HCT116 (cell line): Measurements from ENCODE around the gene FBXL17. TPM values are rescaled to one million over a fixed set of nuclear protein-coding genes. Genes with fewer than 3 reads are reported as not detected.

ENCODE experiments used
- ATAC-seq: fragments of 200-7000 bp; cut with Tn5 transposase; 2 replicates; pipeline ENCODE4 v1.9.1; 2020; ENCODE audit warnings: mild to moderate bottlenecking, moderate library complexity
- BruUV-seq: library from RNA; stranded (reverse); fragments of 400-500 nt; replicated peaks from 2 replicates; lab custom pipeline; 2021; lab: Mats Ljungman, UMichigan
- CTCF ChIA-PET: fragments of 300-600 bp; sonication (Branson Sonifier 250); formaldehyde crosslinking; loops from one replicate; lab custom pipeline; 2021; ENCODE audit warnings: antibody characterized with exemption; lab: Charles Lee
- POLR2A ChIA-PET: fragments of 300-600, 350-600 bp; sonication (Branson Sonifier 250); formaldehyde crosslinking; loops from one replicate; lab custom pipeline; 2021; ENCODE audit warnings: antibody characterized with exemption; lab: Charles Lee
- RAD21 ChIA-PET, 2 experiments: fragments of 300-600 bp; sonication (Branson Sonifier 250); formaldehyde crosslinking; loops; one replicate each; lab custom pipeline; 2023; ENCODE audit warnings: low total read pairs in 2 of 2; ENCODE audit not compliant: uncharacterized antibody in 2 of 2, unreplicated experiment in 2 of 2, low non-redundant PET in 1 of 2; lab: Charles Lee
- DNase-seq: peaks from one replicate; pipeline ENCODE4 v3.0.0-alpha.2; 2010; ENCODE audit warnings: low read depth, low spot score
- H2AFZ ChIP-seq: fragments of 200-600 bp; shearing (Covaris generic), sonication (generic); 2 replicates; pipeline ENCODE4 v1.6.1; 2017; ENCODE audit warnings: low read depth, mixed run types, mixed read lengths, antibody characterized with exemption, low read length; ENCODE audit not compliant: poor library complexity, severe bottlenecking
- H3K27ac ChIP-seq: 2 replicates; pipeline ENCODE4 v1.5.1; 2012; ENCODE audit warnings: low read depth, low read length
- H3K27me3 ChIP-seq: fragments of 200-600 bp; sonication (generic); 2 replicates; pipeline ENCODE4 v1.6.1; 2016; ENCODE audit warnings: mixed run types, low read length, mixed read lengths; ENCODE audit not compliant: insufficient read depth
- H3K36me3 ChIP-seq, 2 experiments: fragments of 200-500 bp in 1 of 2; fragments of 200-600 bp in 1 of 2; sonication (Bioruptor generic) in 1 of 2; sonication (generic) in 1 of 2; 2 replicates each; pipeline versions ENCODE4 v1.5.1 to v1.6.1; 2014 to 2016; ENCODE audit warnings: low read length in 2 of 2, inconsistent platforms in 1 of 2, mixed read lengths in 1 of 2, mixed run types in 1 of 2; ENCODE audit not compliant: insufficient read depth in 2 of 2, control insufficient read depth in 1 of 2
- H3K4me1 ChIP-seq, 2 experiments: fragments of 200-600 bp in 1 of 2; sonication (generic) in 1 of 2; 2 replicates each; pipeline versions ENCODE4 v1.5.1 to v1.6.1; 2012 to 2017; ENCODE audit warnings: low read length in 2 of 2, inconsistent platforms in 1 of 2, mild to moderate bottlenecking in 1 of 2, mixed read lengths in 1 of 2, mixed run types in 1 of 2, moderate library complexity in 1 of 2; ENCODE audit not compliant: insufficient read depth in 2 of 2, control insufficient read depth in 1 of 2
- H3K4me2 ChIP-seq: fragments of 200-600 bp; sonication (generic); 2 replicates; pipeline ENCODE4 v1.6.1; 2017; ENCODE audit warnings: mixed run types, low read length, mixed read lengths
- H3K4me3 ChIP-seq, 2 experiments: fragments of 200-600 bp in 1 of 2; sonication (generic) in 1 of 2; replicated peaks in 1 of 2; 2 replicates each; pipeline ENCODE4 v1.5.1; 2011 to 2016; ENCODE audit warnings: low read length in 2 of 2, control low read depth in 1 of 2, low read depth in 1 of 2, mild to moderate bottlenecking in 1 of 2, mixed read lengths in 1 of 2, mixed run types in 1 of 2
- H3K79me2 ChIP-seq: fragments of 200-600 bp; sonication (generic); 2 replicates; pipeline ENCODE4 v1.6.1; 2017; ENCODE audit warnings: mild to moderate bottlenecking, mixed run types, low read length, moderate library complexity, mixed read lengths; ENCODE audit not compliant: insufficient read depth
- H3K9ac ChIP-seq: fragments of 200-600 bp; sonication (generic); 2 replicates; pipeline ENCODE4 v1.6.1; 2016; ENCODE audit warnings: low read length, mixed read lengths
- H3K9me2 ChIP-seq: fragments of 200-600 bp; sonication (generic), shearing (Covaris generic); 2 replicates; pipeline ENCODE4 v1.6.1; 2017; ENCODE audit warnings: mixed run types, mild to moderate bottlenecking, moderate library complexity; ENCODE audit not compliant: insufficient read depth
- H3K9me3 ChIP-seq, 2 experiments: fragments of 200-500 bp in 1 of 2; fragments of 200-600 bp in 1 of 2; sonication (Bioruptor generic) in 1 of 2; sonication (generic) in 1 of 2; 2 replicates each; pipeline ENCODE4 v1.6.1; 2014 to 2017; ENCODE audit warnings: low read length in 2 of 2, mixed read lengths in 2 of 2, inconsistent platforms in 1 of 2, low read depth in 1 of 2, mild to moderate bottlenecking in 1 of 2, mixed run types in 1 of 2, moderate library complexity in 1 of 2; ENCODE audit not compliant: control insufficient read depth in 1 of 2, insufficient read depth in 1 of 2
- H4K20me1 ChIP-seq: fragments of 200-600 bp; sonication (generic), shearing (Covaris generic); 2 replicates; pipeline ENCODE4 v1.6.1; 2017; ENCODE audit warnings: mixed run types, mild to moderate bottlenecking, moderate library complexity; ENCODE audit not compliant: insufficient read depth
- CBX3 ChIP-seq: IDR thresholded peaks from 2 replicates; pipeline ENCODE4 v1.6.1; 2012; ENCODE audit warnings: low read depth
- CEBPB ChIP-seq: IDR thresholded peaks from 2 replicates; pipeline ENCODE4 v1.6.1; 2012; ENCODE audit warnings: low read depth
- EGR1 ChIP-seq: IDR thresholded peaks from 2 replicates; pipeline ENCODE4 v1.6.1; 2012; ENCODE audit warnings: low read depth
- EZH2phosphoT487 ChIP-seq: fragments of 200-600 bp; IDR thresholded peaks from 2 replicates; pipeline ENCODE4 v1.6.1; 2018; ENCODE audit warnings: antibody characterized with exemption, borderline replicate concordance
- FOSL1 ChIP-seq: IDR thresholded peaks from 2 replicates; pipeline ENCODE4 v1.6.1; 2012; ENCODE audit warnings: low read depth
- JUND ChIP-seq: IDR thresholded peaks from 2 replicates; pipeline ENCODE4 v1.6.1; 2012
- POLR2A ChIP-seq: IDR thresholded peaks from 2 replicates; pipeline ENCODE4 v1.7.0; 2011; ENCODE audit warnings: borderline replicate concordance; ENCODE audit not compliant: insufficient read depth, insufficient read length; ENCODE audit errors: extremely low read depth
- POLR2AphosphoS5 ChIP-seq: IDR thresholded peaks from 2 replicates; pipeline ENCODE4 v1.6.1; 2011; ENCODE audit warnings: mild to moderate bottlenecking, low read depth, low read length, moderate library complexity
- RAD21 ChIP-seq: IDR thresholded peaks from 2 replicates; pipeline ENCODE4 v1.6.1; 2012; ENCODE audit warnings: low read depth, mild to moderate bottlenecking
- SIN3A ChIP-seq: IDR thresholded peaks from 2 replicates; pipeline ENCODE4 v1.6.1; 2012; ENCODE audit warnings: low read depth
- SP1 ChIP-seq: IDR thresholded peaks from 2 replicates; pipeline ENCODE4 v1.6.1; 2012; ENCODE audit warnings: low read depth
- YY1 ChIP-seq: IDR thresholded peaks from 2 replicates; pipeline ENCODE4 v1.6.1; 2011; ENCODE audit warnings: low read length, low read depth, moderate library complexity, mild to moderate bottlenecking; ENCODE audit not compliant: insufficient replicate concordance; ENCODE audit errors: extremely low read depth
- ZFX ChIP-seq: fragments of 450-650 bp; IDR thresholded peaks from 2 replicates; pipeline ENCODE4 v1.6.1; 2017
- intact Hi-C: fragments of 100-400 bp; cut with micrococcal nuclease; formaldehyde crosslinking; loops from 2 replicates; pipeline ENCODE4 v1.10.0; 2022
- total RNA-seq: library from RNA; stranded (reverse); gene quantifications from one replicate; pipeline ENCODE4 v1.2.1, GENCODE V29; 2021; ENCODE audit not compliant: unreplicated experiment
- TF ChIP-seq, protein P1 (sequence below): IDR thresholded peaks from 2 replicates; pipeline ENCODE4 v1.6.1; 2011; ENCODE audit warnings: mild to moderate bottlenecking, low read length, moderate library complexity; ENCODE audit not compliant: insufficient replicate concordance; ENCODE audit errors: extremely low read depth
- TF ChIP-seq, protein P2 (sequence below): IDR thresholded peaks from 2 replicates; pipeline ENCODE4 v1.6.1; 2012
- TF ChIP-seq, protein P3 (sequence below), 3 experiments: fragments of 200-600 bp in 1 of 3; sonication (generic) in 1 of 3; IDR thresholded peaks in 2 of 3; conservative IDR thresholded peaks in 1 of 3; 2 replicates each; pipeline ENCODE4 v1.5.1; 2012 to 2017; ENCODE audit warnings: low read depth in 2 of 3, low read length in 2 of 3, antibody characterized with exemption in 1 of 3, borderline replicate concordance in 1 of 3, control low read depth in 1 of 3, mild to moderate bottlenecking in 1 of 3, mixed read lengths in 1 of 3, mixed run types in 1 of 3, moderate library complexity in 1 of 3; ENCODE audit not compliant: insufficient read depth in 1 of 3
- TF ChIP-seq, protein P4 (sequence below): IDR thresholded peaks from 2 replicates; pipeline ENCODE4 v1.6.1; 2012; ENCODE audit warnings: low read depth
- TF ChIP-seq, protein P5 (sequence below): IDR thresholded peaks from 2 replicates; pipeline ENCODE4 v1.6.1; 2012

The FBXL17 gene
- total RNA-seq, 1 experiment from 2014 or later: 9.4 TPM

DNA sequence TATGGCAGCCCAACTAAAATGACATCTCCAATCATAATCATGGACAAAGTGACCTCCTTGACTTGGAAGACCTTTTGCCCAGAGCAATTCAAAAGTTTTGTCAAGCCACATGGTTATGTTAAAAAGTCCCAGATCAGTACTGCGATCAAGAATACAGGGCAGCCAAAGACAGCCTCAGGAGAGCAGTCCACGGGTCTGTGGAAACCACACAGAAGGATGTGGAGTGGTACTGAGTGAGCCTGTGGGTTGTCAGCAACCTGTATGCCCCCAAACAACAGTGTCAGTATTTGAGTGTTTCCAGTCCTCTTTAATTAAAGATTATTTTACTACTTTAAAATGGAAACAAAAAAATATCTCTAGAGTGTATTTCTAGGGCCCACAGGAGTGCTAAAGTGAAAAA, 365.8 kb downstream of the FBXL17 start:
- Histone ChIP-seq H3K4me2 (no peak overlapping the region), H3K36me3 (no peaks in the 10 kb centered on the region), H3K4me3 (no peak overlapping the region), H4K20me1 (no peaks in the 10 kb centered on the region), H3K27me3 (no peaks in the 10 kb centered on the region), H3K9ac (no peak overlapping the region), H3K9me3 (no peaks in the 10 kb centered on the region), H3K9me2 (no peaks in the 10 kb centered on the region), H3K4me1 (no peaks in the 10 kb centered on the region), H3K27ac (no peak overlapping the region), H2AFZ (no peak overlapping the region), H3K79me2 (no peaks in the 10 kb centered on the region)
- ATAC-seq (no peak), DNase-seq (no peak)
- POLR2A ChIA-PET: no interaction called here
- BruUV-seq: no TSS peak
- RAD21 ChIA-PET: no interaction called here
- intact Hi-C loops: no loop called here
- CTCF ChIA-PET: no interaction called here
- no peak for TF ChIP-seq POLR2A
- TF ChIP-seq, protein P1, sequence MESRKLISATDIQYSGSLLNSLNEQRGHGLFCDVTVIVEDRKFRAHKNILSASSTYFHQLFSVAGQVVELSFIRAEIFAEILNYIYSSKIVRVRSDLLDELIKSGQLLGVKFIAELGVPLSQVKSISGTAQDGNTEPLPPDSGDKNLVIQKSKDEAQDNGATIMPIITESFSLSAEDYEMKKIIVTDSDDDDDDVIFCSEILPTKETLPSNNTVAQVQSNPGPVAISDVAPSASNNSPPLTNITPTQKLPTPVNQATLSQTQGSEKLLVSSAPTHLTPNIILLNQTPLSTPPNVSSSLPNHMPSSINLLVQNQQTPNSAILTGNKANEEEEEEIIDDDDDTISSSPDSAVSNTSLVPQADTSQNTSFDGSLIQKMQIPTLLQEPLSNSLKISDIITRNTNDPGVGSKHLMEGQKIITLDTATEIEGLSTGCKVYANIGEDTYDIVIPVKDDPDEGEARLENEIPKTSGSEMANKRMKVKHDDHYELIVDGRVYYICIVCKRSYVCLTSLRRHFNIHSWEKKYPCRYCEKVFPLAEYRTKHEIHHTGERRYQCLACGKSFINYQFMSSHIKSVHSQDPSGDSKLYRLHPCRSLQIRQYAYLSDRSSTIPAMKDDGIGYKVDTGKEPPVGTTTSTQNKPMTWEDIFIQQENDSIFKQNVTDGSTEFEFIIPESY: no peak
- no peak for TF ChIP-seq JUND
- no peak for TF ChIP-seq FOSL1
- no peak for TF ChIP-seq YY1
- TF ChIP-seq, protein P2, sequence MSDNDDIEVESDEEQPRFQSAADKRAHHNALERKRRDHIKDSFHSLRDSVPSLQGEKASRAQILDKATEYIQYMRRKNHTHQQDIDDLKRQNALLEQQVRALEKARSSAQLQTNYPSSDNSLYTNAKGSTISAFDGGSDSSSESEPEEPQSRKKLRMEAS: no peak
- TF ChIP-seq EGR1: no peak
- no peak for TF ChIP-seq ZFX
- TF ChIP-seq, protein P3, sequence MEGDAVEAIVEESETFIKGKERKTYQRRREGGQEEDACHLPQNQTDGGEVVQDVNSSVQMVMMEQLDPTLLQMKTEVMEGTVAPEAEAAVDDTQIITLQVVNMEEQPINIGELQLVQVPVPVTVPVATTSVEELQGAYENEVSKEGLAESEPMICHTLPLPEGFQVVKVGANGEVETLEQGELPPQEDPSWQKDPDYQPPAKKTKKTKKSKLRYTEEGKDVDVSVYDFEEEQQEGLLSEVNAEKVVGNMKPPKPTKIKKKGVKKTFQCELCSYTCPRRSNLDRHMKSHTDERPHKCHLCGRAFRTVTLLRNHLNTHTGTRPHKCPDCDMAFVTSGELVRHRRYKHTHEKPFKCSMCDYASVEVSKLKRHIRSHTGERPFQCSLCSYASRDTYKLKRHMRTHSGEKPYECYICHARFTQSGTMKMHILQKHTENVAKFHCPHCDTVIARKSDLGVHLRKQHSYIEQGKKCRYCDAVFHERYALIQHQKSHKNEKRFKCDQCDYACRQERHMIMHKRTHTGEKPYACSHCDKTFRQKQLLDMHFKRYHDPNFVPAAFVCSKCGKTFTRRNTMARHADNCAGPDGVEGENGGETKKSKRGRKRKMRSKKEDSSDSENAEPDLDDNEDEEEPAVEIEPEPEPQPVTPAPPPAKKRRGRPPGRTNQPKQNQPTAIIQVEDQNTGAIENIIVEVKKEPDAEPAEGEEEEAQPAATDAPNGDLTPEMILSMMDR (IDR thresholded peaks at IDR 0.05 in 2 of 3, conservative IDR thresholded peaks at IDR 0.05 in 1 of 3; ENCODE audit: borderline replicate concordance in 1 of 3, insufficient read depth in 1 of 3, low read depth in 2 of 3, low read length in 2 of 3): no peak
- TF ChIP-seq, protein P4, sequence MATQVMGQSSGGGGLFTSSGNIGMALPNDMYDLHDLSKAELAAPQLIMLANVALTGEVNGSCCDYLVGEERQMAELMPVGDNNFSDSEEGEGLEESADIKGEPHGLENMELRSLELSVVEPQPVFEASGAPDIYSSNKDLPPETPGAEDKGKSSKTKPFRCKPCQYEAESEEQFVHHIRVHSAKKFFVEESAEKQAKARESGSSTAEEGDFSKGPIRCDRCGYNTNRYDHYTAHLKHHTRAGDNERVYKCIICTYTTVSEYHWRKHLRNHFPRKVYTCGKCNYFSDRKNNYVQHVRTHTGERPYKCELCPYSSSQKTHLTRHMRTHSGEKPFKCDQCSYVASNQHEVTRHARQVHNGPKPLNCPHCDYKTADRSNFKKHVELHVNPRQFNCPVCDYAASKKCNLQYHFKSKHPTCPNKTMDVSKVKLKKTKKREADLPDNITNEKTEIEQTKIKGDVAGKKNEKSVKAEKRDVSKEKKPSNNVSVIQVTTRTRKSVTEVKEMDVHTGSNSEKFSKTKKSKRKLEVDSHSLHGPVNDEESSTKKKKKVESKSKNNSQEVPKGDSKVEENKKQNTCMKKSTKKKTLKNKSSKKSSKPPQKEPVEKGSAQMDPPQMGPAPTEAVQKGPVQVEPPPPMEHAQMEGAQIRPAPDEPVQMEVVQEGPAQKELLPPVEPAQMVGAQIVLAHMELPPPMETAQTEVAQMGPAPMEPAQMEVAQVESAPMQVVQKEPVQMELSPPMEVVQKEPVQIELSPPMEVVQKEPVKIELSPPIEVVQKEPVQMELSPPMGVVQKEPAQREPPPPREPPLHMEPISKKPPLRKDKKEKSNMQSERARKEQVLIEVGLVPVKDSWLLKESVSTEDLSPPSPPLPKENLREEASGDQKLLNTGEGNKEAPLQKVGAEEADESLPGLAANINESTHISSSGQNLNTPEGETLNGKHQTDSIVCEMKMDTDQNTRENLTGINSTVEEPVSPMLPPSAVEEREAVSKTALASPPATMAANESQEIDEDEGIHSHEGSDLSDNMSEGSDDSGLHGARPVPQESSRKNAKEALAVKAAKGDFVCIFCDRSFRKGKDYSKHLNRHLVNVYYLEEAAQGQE: no peak
- no peak for TF ChIP-seq EZH2phosphoT487
- no peak for TF ChIP-seq CEBPB
- TF ChIP-seq, protein P5, sequence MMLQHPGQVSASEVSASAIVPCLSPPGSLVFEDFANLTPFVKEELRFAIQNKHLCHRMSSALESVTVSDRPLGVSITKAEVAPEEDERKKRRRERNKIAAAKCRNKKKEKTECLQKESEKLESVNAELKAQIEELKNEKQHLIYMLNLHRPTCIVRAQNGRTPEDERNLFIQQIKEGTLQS: no peak
- no peak for TF ChIP-seq SP1
- TF ChIP-seq POLR2AphosphoS5: no peak
- no peak for TF ChIP-seq SIN3A
- no peak for TF ChIP-seq RAD21
- TF ChIP-seq CBX3: no peak
